Measurements from ENCODE around the gene KDF1.

KDF1 gene

GRCh38 chr1:26938004-26938658 lies 22.1 kb downstream of the KDF1 start:
- no peak overlapping the region for H3K27ac ChIP-seq (ENCODE audit: low read depth, low read length, poor library complexity, severe bottlenecking)
- H3K4me1 ChIP-seq (ENCODE audit: insufficient read depth, low read length, severe bottlenecking), result no peaks in the 10 kb centered on the region
- no peak overlapping the region for H3K4me3 ChIP-seq (ENCODE audit: low read depth, low read length, poor library complexity, severe bottlenecking)
- no peaks in the 10 kb centered on the region for H3K27me3 ChIP-seq (ENCODE audit: insufficient read depth, low read length)
- H3K79me2 ChIP-seq (ENCODE audit: insufficient read depth, low read length), result no peaks in the 10 kb centered on the region
- H3K9ac ChIP-seq (ENCODE audit: low read length), result no peak overlapping the region
- no peak for TF ChIP-seq CTCF (IDR thresholded peaks at IDR 0.05; ENCODE audit: low read length)
- no peak for TF ChIP-seq EZH2 (IDR thresholded peaks at IDR 0.05; ENCODE audit: borderline replicate concordance, low read length)
- no peaks in the 10 kb centered on the region for H3K9me3 ChIP-seq (ENCODE audit: low read length)
- no peaks in the 10 kb centered on the region for H3F3A ChIP-seq (ENCODE audit: insufficient read depth, low read length)
- H4K20me1 ChIP-seq (ENCODE audit: insufficient read depth, low read length), result no peaks in the 10 kb centered on the region
- peaks cover 67% of the 10 kb centered on the region for H3K36me3 ChIP-seq (ENCODE audit: insufficient read depth, low read length)
- no peak overlapping the region for H3K4me2 ChIP-seq (ENCODE audit: low read length)
- H3K9me2 ChIP-seq (ENCODE audit: low read depth, low read length), result no peaks in the 10 kb centered on the region
- no peak overlapping the region for H2AFZ ChIP-seq (ENCODE audit: low read length)

- no peaks in the 10 kb centered on the region for H3K79me2 ChIP-seq (ENCODE audit: insufficient read depth, low read length)
- no peaks in the 10 kb centered on the region for H3K4me1 ChIP-seq (ENCODE audit: insufficient read depth, low read length, severe bottlenecking)
- no peak overlapping the region for H3K9ac ChIP-seq (ENCODE audit: low read length)
- no peaks in the 10 kb centered on the region for H3K9me3 ChIP-seq (ENCODE audit: low read length)
- H2AFZ ChIP-seq (ENCODE audit: low read length), result no peak overlapping the region
- no peak overlapping the region for H3K4me3 ChIP-seq (ENCODE audit: low read depth, low read length, poor library complexity, severe bottlenecking)
- no peaks in the 10 kb centered on the region for H4K20me1 ChIP-seq (ENCODE audit: insufficient read depth, low read length)
- no peaks in the 10 kb centered on the region for H3F3A ChIP-seq (ENCODE audit: insufficient read depth, low read length)
- no peak overlapping the region for H3K27ac ChIP-seq (ENCODE audit: low read depth, low read length, poor library complexity, severe bottlenecking)
- H3K36me3 ChIP-seq (ENCODE audit: insufficient read depth, low read length), result peaks cover 64% of the 10 kb centered on the region
- no peaks in the 10 kb centered on the region for H3K9me2 ChIP-seq (ENCODE audit: low read depth, low read length)
- H3K4me2 ChIP-seq (ENCODE audit: low read length), result no peak overlapping the region
- TF ChIP-seq CTCF (IDR thresholded peaks at IDR 0.05; ENCODE audit: low read length) (no peak), EZH2 (IDR thresholded peaks at IDR 0.05; ENCODE audit: borderline replicate concordance, low read length) (no peak)
- H3K27me3 ChIP-seq (ENCODE audit: insufficient read depth, low read length), result no peaks in the 10 kb centered on the region
Measured at GRCh38 chr1:26936823-26937222, 23.4 kb downstream of the KDF1 start.

GRCh38 chr1:26932531-26932930 lies 27.7 kb downstream of the KDF1 start:
- H3K36me3 ChIP-seq (ENCODE audit: insufficient read depth, low read length), result peaks cover 75% of the 10 kb centered on the region
- H3K27me3 ChIP-seq (ENCODE audit: insufficient read depth, low read length), result no peaks in the 10 kb centered on the region
- no peak overlapping the region for H2AFZ ChIP-seq (ENCODE audit: low read length)
- 0 out of 2 replicates have a peak, but pooled peaks cover 3% of the 10 kb centered on the region for H3K79me2 ChIP-seq (ENCODE audit: insufficient read depth, low read length)
- H3K9ac ChIP-seq (ENCODE audit: low read length), result no peak overlapping the region
- H3F3A ChIP-seq (ENCODE audit: insufficient read depth, low read length), result no peaks in the 10 kb centered on the region
- H3K9me3 ChIP-seq (ENCODE audit: low read length), result no peaks in the 10 kb centered on the region
- H3K4me2 ChIP-seq (ENCODE audit: low read length), result no peak overlapping the region
- H3K4me1 ChIP-seq (ENCODE audit: insufficient read depth, low read length, severe bottlenecking), result no peaks in the 10 kb centered on the region
- H3K4me3 ChIP-seq (ENCODE audit: low read depth, low read length, poor library complexity, severe bottlenecking), result no peak overlapping the region
- peak overlapping the region; percentile 36 for H3K27ac ChIP-seq (ENCODE audit: low read depth, low read length, poor library complexity, severe bottlenecking)
- no peaks in the 10 kb centered on the region for H4K20me1 ChIP-seq (ENCODE audit: insufficient read depth, low read length)
- H3K9me2 ChIP-seq (ENCODE audit: low read depth, low read length), result no peaks in the 10 kb centered on the region
- TF ChIP-seq EZH2 (IDR thresholded peaks at IDR 0.05; ENCODE audit: borderline replicate concordance, low read length) (no peak), CTCF (IDR thresholded peaks at IDR 0.05; ENCODE audit: low read length) (no peak)
